GM19099 (cell line): ENCODE data around the gene RAD18.

Source experiments
- POLR2A ChIP-seq: IDR thresholded peaks from 3 replicates; pipeline ENCODE4 v1.6.1; 2011; ENCODE audit warnings: low read depth; ENCODE audit not compliant: insufficient read length; ENCODE audit errors: extremely low read depth

The RAD18 gene, protein sequence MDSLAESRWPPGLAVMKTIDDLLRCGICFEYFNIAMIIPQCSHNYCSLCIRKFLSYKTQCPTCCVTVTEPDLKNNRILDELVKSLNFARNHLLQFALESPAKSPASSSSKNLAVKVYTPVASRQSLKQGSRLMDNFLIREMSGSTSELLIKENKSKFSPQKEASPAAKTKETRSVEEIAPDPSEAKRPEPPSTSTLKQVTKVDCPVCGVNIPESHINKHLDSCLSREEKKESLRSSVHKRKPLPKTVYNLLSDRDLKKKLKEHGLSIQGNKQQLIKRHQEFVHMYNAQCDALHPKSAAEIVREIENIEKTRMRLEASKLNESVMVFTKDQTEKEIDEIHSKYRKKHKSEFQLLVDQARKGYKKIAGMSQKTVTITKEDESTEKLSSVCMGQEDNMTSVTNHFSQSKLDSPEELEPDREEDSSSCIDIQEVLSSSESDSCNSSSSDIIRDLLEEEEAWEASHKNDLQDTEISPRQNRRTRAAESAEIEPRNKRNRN

DNA sequence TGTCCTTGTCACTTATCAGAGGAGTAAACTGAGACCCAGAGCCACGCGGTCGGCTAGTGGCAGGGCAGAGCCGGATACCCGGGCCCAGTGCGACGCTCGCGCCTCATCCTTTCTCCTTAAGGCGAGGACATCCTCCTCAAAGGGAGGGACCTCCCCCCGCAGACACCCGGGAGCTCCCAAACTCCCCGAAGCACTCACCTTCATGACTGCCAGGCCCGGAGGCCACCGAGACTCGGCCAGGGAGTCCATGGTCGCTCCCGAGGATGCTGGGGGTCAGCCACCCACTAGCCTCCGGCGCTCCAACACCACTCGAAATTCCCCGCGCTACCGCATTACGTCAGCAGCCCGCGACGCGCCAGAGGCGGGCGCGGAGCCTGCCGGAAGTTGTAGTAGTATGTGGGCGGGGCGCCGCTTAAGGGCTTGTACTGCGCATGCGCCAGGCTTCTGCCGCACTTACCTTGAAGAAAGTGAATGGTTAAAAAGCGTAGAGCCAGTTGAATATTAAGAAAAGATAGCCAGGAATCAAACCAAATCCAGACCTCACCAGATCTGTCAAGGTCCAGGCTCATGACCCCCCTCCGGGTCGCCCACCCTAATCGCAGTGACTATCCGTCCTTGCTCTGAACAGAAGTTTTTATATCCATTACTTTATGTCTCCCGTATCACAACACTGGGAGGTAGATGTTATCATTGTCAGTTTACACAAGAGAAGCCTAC is at the start of gene RAD18:
RAD18 (minus strand) TSS at position 336 of the 717 bp plus-strand sequence; CDS start at position 249, 87 bp downstream.
- TF ChIP-seq POLR2A, result peak; percentile 67

DNA sequence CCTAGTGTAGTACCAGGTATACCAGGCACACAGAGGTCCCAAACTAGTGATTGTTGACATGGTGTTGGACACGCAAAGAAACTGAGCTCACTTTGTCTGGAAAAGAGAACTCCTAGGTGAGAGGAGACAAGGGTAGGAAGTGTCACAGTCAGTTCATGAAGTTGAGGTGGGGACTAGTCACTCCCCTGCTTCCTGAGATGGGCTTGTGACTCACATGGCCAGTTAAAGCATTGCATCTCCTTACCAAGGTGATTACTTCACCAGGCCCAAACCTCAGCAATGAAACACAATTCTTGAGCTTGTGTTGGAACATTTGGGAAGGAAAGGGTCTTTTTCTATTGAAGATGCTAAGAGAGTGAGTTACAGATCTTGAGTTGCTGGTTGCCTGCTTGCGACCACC is 49.2 kb upstream of the RAD18 start:
- TF ChIP-seq POLR2A, result no peak

DNA sequence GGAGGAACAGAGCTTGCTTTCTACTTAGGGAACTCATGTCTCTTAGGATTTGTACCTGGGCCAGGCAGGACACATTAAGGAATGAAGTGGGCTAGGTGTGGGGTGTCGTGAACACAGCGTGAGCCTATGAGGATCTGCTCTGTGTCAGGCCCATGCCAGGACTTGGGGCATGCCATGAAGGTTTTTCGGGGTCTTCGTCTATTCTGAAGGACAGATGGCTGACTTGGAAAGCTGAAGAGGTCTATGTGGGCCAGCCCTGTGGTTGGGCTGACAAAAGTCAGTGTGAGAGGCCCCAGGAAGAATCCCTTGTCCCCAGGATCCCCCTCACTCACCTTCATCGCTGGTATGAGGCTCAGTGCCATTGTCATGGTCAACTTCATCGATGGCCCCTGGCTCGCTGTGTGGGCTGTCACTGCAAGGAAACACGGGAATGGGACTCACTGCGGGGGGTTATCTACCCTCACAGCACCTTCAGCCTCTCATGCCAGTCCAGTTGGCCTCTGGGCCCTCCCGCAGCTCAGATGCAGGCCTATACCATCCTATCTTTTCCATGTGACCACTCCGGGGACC is 46.8 kb upstream of the RAD18 start:
- no peak for TF ChIP-seq POLR2A

DNA sequence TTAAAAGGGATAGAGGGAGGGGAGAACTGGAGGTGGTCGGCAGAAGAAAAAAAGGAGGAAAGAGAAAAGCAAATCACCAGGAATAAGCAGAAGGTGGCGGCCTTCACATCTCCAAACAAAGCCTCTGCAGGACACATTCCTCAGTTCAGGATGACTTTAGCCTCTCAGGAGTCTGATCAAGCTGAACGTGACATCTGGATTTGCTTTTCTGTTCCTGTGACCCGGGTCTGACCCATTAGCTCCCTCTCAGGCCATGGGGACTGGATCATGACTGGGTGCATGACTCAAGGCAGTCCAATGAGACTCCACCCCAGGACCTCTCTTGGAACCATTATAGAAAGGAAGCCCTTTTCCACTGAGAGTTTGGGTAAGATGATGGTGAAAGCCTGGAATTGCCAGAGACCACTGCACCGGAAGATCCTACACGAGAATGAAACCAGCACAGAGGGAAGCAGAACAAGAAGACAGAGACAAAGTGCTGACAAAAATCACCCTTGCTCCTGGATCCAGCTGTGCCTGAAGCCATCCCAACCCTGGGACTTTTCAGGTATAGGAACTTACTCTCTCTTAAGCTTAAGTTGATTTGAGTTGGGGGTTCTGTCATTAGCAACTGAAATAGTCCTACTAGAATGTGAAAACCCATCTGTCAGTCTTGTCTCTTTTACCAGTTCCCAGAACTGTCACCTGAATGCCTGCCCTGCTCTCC is 45.4 kb upstream of the RAD18 start:
- no peak for TF ChIP-seq POLR2A

DNA sequence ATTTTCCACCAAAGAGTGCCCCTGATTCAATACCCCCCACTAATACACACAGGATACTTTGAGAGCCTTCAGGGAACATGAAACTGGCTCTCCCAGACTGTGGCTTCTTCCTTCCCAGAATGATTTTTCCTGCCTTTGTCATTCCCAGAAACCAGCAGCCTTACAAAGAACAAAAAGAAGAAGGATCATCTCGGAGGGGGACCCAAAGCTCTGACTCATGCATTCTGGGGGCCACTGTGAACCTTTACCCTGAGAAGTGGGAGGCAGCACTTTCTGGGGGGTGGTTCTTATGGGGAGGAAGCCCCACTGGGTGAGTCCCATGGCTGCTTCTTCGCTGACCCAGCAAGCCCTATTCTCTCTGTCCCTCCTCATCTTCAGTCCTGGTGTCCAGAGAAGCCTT is 44.7 kb upstream of the RAD18 start:
- no peak for TF ChIP-seq POLR2A

DNA sequence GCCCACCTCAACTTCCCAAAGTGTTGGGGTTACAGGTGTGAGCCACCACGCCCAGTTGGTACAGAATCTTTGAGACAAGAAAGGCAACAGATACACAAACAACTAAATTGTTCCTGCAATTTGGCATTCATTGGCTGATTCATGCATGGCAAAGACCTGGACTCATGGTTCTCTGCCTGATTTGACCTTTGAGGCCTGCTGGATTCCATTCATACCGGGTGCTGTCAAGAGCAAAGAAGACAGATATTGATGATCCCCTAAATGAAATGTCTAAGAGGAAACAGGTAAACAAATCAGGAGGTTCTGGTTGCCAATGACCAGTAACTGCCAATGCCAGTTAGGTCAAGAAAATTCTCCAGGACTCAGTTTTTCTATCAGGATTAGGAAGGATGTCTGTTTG is 43.9 kb upstream of the RAD18 start:
- no peak for TF ChIP-seq POLR2A

DNA sequence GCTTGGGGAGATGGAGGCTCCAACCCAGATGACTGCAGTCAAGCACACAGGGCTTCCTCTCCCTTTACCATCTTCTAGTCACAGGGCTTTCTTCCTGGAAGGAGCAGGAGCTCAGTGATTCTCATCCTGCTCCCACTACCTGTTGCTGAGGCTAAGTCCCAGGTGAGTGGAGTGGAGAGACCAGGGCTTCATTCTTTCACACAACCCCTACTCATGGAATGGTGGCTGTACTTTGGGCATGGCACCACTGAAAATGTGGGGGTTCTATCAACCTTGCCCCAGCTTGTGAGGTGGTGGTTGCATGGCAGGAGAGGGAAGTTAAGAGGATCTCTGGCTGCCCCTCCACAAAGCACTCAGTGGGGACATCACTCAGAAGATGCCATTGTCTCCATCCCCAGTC is 36.8 kb upstream of the RAD18 start:
- TF ChIP-seq POLR2A, result no peak

DNA sequence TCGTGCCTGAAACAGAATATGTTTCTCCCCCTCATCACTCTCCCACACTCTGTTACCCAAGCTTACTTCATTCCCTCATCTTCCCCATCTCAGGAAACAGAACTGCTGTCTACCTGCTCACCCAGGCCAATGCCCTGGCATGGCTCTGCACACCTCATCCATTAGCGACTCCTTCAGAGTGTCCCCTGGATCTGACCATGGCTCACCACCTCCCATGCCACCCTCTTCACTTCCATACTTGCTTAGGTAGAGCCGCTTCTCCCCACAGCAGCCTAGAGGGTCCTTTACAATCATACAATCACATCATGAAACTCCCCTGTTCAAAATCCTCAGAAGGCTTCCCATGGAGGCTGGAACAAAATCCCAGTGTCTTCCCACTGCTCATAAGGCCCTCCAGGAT is 33.9 kb upstream of the RAD18 start:
- no peak for TF ChIP-seq POLR2A

DNA sequence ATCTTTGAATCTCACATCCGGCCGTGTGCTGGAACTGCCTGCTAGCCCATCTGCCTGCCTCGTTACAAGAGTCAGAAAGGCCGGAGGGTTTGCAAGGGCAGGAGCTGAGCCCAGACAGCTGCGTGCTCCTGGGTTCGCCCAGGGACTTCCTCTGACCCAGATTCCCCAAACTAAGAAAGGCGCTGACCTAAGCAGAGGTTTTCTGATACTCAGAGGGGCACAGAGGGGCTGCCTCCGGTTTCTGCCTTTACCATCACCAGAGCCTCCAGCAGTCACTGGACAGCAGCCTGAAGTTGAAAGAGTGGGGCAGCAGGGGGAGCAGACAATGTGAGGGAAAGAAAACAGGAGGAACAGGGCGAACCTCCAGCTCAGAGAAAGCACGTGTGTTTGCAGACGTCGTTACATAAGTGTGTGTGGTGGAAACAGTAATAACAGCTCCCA is 33.4 kb upstream of the RAD18 start:
- no peak for TF ChIP-seq POLR2A

DNA sequence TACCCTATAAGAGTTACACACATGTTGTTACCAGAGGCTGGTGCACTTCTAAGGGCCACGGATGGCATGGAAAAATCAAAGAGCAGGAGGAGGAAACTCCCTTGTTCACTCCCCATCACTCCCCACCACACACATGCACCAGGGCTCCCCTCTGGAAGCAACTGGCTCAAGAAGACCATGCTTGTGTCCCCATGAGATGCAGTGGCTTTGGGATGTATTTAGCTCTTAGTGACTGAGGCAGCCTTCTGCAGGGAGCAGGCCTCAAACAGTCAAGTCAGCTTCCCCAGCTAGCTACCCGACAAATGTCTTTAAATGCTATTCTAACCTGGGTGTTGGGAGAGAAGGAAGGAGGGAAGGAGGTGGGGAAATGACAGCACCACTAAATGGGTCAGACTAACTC is 32.9 kb upstream of the RAD18 start:
- no peak for TF ChIP-seq POLR2A

DNA sequence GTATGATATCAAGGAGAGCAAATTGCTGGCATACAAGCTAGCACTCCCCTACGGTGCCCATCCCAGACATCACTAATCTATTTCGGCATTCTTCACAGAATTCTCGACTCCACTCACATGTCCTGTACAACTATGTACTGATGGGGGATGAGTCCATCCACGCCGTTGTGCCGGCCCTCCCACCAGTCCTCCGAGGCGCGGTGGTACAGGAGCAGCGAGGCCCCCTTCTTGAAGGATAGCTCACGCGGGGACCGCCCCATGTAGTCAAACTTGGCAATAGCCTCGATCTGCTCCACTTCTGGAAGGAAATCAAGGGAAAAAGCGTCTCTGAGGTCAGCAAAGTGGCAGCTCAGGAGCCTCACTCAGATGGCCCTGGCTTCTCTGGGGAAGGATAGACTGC is 31.0 kb upstream of the RAD18 start:
- TF ChIP-seq POLR2A, result no peak

DNA sequence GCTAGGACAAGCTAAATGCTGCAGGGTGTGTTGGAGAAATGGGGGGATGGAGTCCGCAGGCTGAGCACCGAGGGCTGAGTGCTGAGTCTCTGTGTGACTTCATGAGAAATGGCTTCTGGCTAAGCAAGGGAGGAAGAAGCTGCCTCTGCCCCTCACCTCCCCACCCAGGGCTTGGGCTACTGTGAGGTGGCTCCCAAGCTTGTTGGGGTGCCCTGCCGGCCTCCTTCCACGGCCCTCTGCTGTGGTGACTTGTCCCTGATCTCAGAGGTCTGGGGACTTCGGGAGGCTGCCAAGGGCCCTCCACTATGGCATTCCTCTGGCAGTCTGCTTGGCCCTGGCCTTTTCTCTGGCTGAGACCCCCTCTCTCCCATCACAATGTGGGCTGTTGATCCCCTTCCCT is 30.1 kb upstream of the RAD18 start:
- no peak for TF ChIP-seq POLR2A

DNA sequence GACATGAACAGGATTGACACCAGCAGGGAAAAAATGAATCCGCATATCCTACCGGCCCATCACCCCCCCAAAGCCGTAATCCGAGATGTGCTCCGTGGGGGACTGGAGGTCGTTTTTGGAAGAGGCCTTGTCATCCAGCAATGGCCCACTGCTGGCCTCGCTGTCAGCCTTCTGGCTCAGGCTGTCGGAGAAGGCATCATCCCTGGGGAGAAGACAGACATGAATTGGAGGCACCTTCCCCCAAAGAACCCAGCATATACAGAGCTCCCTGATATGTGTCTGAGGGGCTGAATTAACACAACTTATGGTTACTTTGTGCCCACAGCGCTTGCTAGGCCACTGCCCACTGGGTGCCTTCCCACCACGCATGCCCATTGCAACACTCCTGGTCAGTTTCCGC is 29.6 kb upstream of the RAD18 start:
- TF ChIP-seq POLR2A, result no peak

DNA sequence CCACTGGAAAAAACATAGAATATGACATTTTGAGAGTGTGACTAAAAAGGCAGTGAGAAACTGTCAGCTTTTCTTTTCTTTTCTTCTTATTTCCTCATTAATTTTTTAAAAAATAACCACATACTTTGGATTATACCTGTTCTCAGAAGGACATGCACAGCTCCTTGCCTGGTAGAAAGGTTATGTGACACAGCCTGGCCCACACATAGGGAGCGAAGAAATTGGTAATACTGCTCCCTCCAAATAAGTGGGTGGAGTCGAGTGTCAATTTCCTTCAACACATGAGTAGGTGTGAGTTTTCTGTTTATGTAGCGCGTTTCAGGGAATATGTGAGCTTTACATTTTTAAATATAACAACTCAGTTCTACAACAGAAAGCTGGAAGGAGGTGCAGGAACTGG is 28.9 kb upstream of the RAD18 start:
- no peak for TF ChIP-seq POLR2A
